Measurements from ENCODE around the gene FOXL3.

DNA sequence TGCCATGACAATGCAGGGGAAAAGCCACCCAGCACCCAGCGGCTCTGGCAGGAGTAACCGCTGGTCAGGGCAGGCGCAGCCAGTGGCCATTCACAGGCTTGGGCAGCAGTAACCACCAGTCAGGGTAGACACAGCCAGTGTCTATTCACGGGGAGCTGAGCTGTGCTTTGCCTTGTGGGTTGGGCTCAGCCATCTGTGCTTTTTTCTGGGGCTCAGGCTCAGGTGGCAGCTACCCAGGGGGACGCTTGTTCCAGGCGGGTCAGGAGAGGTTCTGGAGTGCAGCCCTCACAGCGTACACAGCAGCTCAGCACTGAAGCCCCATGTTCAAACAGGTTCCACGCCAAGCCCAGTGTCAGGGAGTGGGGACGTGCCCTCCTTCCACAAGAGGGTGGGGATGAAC lies 28.5 kb downstream of the FOXL3 start:
- TF ChIP-seq, protein P1, sequence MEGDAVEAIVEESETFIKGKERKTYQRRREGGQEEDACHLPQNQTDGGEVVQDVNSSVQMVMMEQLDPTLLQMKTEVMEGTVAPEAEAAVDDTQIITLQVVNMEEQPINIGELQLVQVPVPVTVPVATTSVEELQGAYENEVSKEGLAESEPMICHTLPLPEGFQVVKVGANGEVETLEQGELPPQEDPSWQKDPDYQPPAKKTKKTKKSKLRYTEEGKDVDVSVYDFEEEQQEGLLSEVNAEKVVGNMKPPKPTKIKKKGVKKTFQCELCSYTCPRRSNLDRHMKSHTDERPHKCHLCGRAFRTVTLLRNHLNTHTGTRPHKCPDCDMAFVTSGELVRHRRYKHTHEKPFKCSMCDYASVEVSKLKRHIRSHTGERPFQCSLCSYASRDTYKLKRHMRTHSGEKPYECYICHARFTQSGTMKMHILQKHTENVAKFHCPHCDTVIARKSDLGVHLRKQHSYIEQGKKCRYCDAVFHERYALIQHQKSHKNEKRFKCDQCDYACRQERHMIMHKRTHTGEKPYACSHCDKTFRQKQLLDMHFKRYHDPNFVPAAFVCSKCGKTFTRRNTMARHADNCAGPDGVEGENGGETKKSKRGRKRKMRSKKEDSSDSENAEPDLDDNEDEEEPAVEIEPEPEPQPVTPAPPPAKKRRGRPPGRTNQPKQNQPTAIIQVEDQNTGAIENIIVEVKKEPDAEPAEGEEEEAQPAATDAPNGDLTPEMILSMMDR (IDR thresholded peaks at IDR 0.05; ENCODE audit: borderline replicate concordance, extremely low read depth, low read length, poor library complexity, severe bottlenecking) = no peak
- no peak for TF ChIP-seq EZH2 (IDR thresholded peaks at IDR 0.05; ENCODE audit: borderline replicate concordance, low read depth, low read length, severe bottlenecking)
